Ishikawa (cell line): ENCODE results near the gene CDC42EP4.

Source experiments
- CEBPB ChIP-seq: IDR thresholded peaks from 2 replicates; pipeline ENCODE4 v1.6.1; 2012
- CREB1 ChIP-seq: IDR thresholded peaks from 2 replicates; pipeline ENCODE4 v1.6.1; 2012; ENCODE audit warnings: low read depth
- EGR1 ChIP-seq: IDR thresholded peaks from 2 replicates; pipeline ENCODE4 v1.6.1; 2012
- EP300 ChIP-seq: IDR thresholded peaks from 2 replicates; pipeline ENCODE4 v1.6.1; 2012; ENCODE audit warnings: borderline replicate concordance
- FOXM1 ChIP-seq: IDR thresholded peaks from 2 replicates; pipeline ENCODE4 v1.6.1; 2012; ENCODE audit warnings: low read depth, borderline replicate concordance
- NFIC ChIP-seq: IDR thresholded peaks from 2 replicates; pipeline ENCODE4 v1.6.1; 2012
- RAD21 ChIP-seq: IDR thresholded peaks from 2 replicates; pipeline ENCODE4 v1.6.1; 2012; ENCODE audit warnings: low read depth
- REST ChIP-seq: IDR thresholded peaks from 2 replicates; pipeline ENCODE4 v1.6.1; 2012; ENCODE audit warnings: low read depth, mild to moderate bottlenecking
- TAF1 ChIP-seq: IDR thresholded peaks from 2 replicates; pipeline ENCODE4 v1.6.1; 2012; ENCODE audit warnings: low read depth, mild to moderate bottlenecking
- TCF12 ChIP-seq: IDR thresholded peaks from 2 replicates; pipeline ENCODE4 v1.6.1; 2012; ENCODE audit warnings: low read depth
- TEAD4 ChIP-seq: IDR thresholded peaks from 2 replicates; pipeline ENCODE4 v1.6.1; 2012
- USF1 ChIP-seq: IDR thresholded peaks from 2 replicates; pipeline ENCODE4 v1.6.1; 2012
- YY1 ChIP-seq: IDR thresholded peaks from 2 replicates; pipeline ENCODE4 v1.6.1; 2012; ENCODE audit warnings: low read depth
- ZBTB7A ChIP-seq: IDR thresholded peaks from 2 replicates; pipeline ENCODE4 v1.6.1; 2012; ENCODE audit warnings: low read depth
- TF ChIP-seq, protein P1 (sequence below): IDR thresholded peaks from 2 replicates; pipeline ENCODE4 v1.6.1; 2012

CDC42EP4 gene

GRCh38 chr17:73249700-73250099 is 62.1 kb downstream of the CDC42EP4 start:
- TF ChIP-seq NFIC (no peak), TCF12 (no peak), EGR1 (no peak), REST (no peak), TAF1 (no peak), CEBPB (no peak), TEAD4 (no peak), RAD21 (no peak), EP300 (no peak), FOXM1 (no peak)
- TF ChIP-seq, protein P1, sequence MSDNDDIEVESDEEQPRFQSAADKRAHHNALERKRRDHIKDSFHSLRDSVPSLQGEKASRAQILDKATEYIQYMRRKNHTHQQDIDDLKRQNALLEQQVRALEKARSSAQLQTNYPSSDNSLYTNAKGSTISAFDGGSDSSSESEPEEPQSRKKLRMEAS = no peak

- TF ChIP-seq CREB1 (no peak), FOXM1 (no peak), EP300 (no peak), ZBTB7A (no peak), REST (no peak), CEBPB (no peak), NFIC (no peak), YY1 (no peak), TEAD4 (no peak), USF1 (no peak), RAD21 (no peak), EGR1 (no peak)
- TF ChIP-seq, protein P1 = no peak
These were observed 63.3 kb downstream of the CDC42EP4 start for GRCh38 chr17:73248532-73248931.

- TF ChIP-seq REST (no peak), EGR1 (no peak), USF1 (no peak)
These were observed 64.1 kb downstream of the CDC42EP4 start for GRCh38 chr17:73247726-73248125.

- TF ChIP-seq YY1 = no peak
- no peak for TF ChIP-seq EGR1
- no peak for TF ChIP-seq RAD21
- TF ChIP-seq CREB1 = no peak
- no peak for TF ChIP-seq TCF12
- no peak for TF ChIP-seq REST
- TF ChIP-seq TEAD4 = no peak
- TF ChIP-seq NFIC = no peak
- TF ChIP-seq, protein P1 = no peak
- no peak for TF ChIP-seq FOXM1
- no peak for TF ChIP-seq USF1
- TF ChIP-seq ZBTB7A = no peak
- TF ChIP-seq EP300 = no peak
- TF ChIP-seq CEBPB = no peak
- no peak for TF ChIP-seq TAF1
These were observed 71.2 kb downstream of the CDC42EP4 start for GRCh38 chr17:73240561-73240960.
